GM18505 (cell line): ENCODE data around the gene IGSF23.
"Not testable (repeated sequence)": the region's sequence is repeated elsewhere in the genome, so short reads cannot be mapped to it uniquely, and the experiment has no call there.

ENCODE experiments used
- ATAC-seq: cut with Tn5 transposase; IDR thresholded peaks from one replicate; pipeline ENCODE4 v1.9.1; 2021; ENCODE audit not compliant: unreplicated experiment
- POLR2A ChIP-seq: IDR thresholded peaks from 4 replicates; pipeline ENCODE4 v1.6.1; 2011; ENCODE audit warnings: borderline replicate concordance; ENCODE audit not compliant: insufficient read depth, insufficient read length; ENCODE audit errors: extremely low read depth

IGSF23 gene

DNA sequence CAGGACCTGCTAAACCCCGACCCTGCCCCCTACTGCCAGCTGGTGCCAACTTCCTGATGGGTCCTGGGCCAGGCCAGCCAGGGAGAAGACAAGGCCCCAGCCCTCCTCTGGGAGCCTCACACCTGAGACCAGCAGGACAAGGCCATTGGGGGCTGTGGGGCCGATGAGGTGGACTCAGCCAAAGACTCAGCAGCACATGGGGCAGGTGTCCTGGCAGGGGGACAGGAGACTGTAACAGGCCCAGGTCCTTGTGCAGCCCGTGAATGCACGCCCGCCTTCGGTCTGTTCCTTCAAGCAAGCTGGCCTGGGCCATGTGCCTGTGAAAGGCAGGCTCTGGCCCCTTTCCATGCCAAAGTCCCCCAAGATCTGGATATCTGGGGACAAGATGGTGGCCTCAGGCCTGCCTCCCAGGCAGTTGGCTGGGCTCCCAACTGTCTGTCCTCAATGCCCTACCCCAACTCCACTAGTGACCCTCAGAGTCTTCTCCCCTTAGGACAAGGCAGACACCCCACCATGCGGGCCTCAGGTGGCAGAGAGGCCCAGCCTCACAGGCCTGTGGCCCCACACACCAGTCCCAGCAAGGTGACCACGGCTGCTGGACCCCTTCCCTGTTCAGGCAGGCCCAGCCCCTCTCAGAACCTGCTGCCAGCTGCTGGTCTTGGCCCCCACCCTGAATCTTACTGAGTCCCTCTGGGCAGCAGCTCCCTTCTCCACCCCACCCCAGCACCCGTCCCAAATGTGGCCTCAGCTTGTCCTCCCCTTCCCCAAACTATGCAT, 70.3 kb downstream of the IGSF23 start:
- ATAC-seq, result no peak
- TF ChIP-seq POLR2A, result no peak

- ATAC-seq, result not testable (repeated sequence)
Measured at GRCh38 chr19:44684396-44684795, 71.0 kb downstream of the IGSF23 start.

GRCh38 chr19:44684892-44685863, 71.8 kb downstream of the IGSF23 start:
- no peak for TF ChIP-seq POLR2A
- ATAC-seq, result no peak

- TF ChIP-seq POLR2A, result no peak
- ATAC-seq, result no peak
Measured at GRCh38 chr19:44685877-44686276, 72.5 kb downstream of the IGSF23 start.
